HK-2 (cell line): ENCODE data around the gene SDHAF1.
"Not testable (repeated sequence)": the region's sequence is repeated elsewhere in the genome, so short reads cannot be mapped to it uniquely, and the experiment has no call there.

Experiments used
- DNase-seq: peaks from one replicate; pipeline ENCODE4 v3.0.0-alpha.2; 2018; ENCODE audit not compliant: unreplicated experiment

Gene SDHAF1

DNA sequence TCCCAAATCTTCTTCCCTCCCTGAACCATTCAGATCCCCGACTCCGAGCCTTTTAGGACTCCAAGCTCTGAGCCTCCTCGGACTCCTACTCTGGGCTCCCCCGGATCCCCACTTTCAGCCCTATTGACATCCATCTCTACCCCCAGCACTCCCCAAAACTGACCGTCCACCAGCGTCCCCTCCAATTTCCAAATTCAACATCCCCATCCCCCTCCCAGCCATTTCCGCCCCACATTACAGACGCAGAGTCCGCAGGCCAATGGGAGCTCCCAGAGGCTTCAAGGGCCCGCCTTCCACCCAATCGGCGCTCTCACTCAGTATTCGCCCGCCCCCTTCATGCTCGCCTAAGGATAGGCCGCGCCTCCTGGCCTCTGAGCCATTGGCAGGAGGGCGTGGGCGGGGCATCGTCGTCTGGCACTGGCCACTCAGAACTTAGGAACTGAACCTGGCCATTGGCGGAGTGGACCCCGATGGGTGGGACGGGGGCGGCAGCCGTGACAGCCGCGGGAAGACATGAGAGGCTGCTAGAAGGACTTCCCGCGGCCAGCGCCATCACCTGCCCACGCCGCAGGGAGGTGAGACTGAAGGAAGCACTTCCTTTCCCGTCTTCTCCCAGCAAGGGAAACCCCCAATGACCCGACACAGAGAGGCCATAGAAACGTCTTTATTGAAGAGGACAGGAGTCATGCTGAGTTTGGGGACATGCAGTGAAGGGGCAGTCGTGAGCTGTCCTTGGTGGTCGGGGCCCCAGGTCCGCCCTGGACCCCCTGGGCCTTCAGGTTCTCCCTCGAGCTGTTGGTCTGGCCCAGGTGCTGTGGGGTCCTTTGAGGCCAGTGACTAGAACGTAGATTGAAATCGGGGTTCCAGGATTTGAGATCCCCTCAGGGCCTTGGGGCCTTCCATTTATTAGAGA, 19.3 kb downstream of the SDHAF1 start, which contains the start of gene ALKBH6:
Gene ALKBH6 (minus strand): TSS at position 202 of the 913 bp plus-strand sequence. CDS start 816 bp downstream, outside the sequence.
- peak; percentile 100 for DNase-seq

GRCh38 chr19:36019061-36019670, 24.2 kb downstream of the SDHAF1 start:
- DNase-seq = no peak

DNA sequence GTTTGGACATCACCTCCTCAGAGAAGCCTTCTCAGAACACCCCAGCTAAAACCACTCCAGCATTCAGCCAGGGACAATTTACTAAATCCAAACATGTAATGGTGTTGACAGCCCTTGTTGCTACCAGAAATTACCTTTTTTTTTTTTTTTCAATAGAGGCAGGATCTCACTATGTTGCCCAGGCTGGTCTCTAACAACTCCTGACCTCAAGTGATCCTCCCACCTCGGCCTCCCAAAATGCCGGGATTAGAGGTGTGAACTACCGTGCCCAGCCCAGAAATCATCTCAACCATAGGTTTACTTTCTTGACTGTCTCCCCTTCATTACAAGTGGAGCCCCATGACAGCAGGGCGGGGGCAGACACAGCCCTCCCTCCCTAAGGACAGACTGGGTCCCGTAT, 28.4 kb downstream of the SDHAF1 start:
- DNase-seq = no peak

- no peak for DNase-seq
These were observed 30.6 kb downstream of the SDHAF1 start for GRCh38 chr19:36025541-36025940.

DNA sequence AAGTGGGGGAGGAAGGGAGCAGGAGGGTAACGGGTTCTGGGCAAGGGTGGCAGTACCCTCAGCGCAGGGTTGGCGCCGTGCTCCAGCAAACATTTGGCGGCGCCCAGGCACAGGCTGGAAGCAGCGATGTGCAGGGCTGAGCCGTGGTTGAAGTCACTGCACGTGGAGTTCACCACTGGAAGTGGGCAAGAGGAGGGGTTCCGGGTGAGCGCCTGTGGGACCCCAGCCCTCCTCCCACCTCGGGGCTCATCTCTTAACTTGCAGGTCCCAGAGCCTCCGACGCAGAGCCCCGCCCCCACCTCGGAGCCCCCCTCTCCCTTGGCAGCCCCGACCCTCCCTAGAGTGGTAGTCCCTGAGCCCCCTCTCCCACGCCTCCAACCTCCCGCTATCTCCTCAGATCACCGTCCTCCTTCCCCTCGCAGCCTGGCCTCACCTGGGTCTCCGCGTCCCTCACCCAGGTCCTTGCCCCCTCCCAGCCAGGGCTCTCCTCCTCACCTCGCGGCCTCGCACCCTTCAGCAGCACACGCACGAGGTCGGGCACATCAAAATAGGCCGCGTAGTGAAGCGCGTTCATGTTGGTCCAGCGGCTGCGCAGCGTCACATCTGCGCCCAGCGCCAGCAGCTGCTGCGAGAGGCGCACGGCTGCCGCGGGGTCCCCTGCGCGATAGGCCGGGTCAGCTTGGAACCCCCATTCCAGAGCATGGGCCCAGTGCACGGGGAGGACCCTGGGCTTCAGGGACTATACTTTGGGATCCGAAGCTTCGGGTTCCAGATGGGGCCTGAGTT, 31.3 kb downstream of the SDHAF1 start:
- no peak for DNase-seq

DNA sequence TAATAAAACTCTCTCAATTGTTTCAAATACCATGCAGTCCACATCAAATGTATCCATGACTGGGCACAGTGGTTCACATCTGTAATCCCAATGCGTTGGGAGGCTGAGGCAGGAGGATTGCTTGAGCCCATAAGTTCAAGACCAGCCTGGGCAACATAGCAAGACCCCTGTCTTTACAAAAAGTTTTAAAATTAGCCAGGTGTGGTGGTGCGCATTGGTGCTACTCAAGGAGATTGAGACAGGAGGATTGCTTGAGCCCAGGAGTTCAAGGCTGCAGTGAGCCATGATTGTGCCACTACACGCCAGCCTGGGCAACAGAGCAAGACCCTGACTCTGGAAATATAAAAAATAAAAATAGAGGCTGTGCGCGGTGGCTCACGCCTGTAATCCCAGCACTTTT, 32.7 kb downstream of the SDHAF1 start:
- DNase-seq = no peak

DNA sequence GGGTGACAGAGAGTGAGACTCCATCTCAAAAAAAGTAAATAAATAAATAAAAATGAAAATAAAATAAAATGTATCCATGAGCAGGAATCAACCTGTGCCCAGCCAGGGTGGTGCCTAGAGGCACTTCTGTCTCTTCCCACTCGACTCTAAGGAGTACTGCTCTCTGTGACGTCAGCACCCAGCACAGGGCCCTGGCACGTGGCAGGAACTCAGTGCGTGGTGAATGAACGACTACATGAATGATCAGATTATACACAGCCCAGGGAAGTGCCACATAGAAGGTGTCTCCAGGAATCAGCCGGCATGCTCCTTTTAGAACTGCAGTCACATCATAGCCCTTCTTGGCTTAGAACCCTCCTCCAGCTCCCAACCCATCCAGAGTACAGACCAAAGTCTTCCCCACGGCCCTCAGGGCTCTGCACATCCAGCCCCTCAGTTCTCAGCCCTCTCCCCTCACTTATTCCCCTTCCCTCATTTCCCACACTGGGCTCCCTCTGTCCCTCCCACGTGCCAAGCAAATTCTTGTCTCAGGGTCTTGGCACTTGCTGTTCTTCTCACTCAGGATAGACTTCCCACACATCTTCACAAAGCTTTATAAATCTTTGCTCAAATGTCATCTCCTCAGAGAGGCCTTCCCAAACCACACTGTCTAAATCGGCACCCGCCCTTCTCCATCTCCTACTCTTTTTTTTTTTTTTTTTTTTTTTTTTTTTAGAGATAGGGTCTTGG, 33.5 kb downstream of the SDHAF1 start:
- DNase-seq = no peak

- no peak for DNase-seq
These were observed 35.5 kb downstream of the SDHAF1 start for GRCh38 chr19:36030264-36031148.

GRCh38 chr19:36031308-36031707, 36.3 kb downstream of the SDHAF1 start:
- DNase-seq = no peak

- DNase-seq = no peak
These were observed 37.5 kb downstream of the SDHAF1 start, which contains the start of gene CLIP3 for GRCh38 chr19:36032251-36033104. Gene CLIP3, minus strand, starts transcription at chr19:36032873. Its CDS starts 516 bp downstream, at chr19:36032357.

GRCh38 chr19:36040495-36040894, 45.5 kb downstream of the SDHAF1 start:
- DNase-seq = no peak

GRCh38 chr19:36041092-36041491, 46.1 kb downstream of the SDHAF1 start:
- not testable (repeated sequence) for DNase-seq

- DNase-seq = peak; percentile 57
These were observed 46.8 kb downstream of the SDHAF1 start for GRCh38 chr19:36041831-36042230.

DNA sequence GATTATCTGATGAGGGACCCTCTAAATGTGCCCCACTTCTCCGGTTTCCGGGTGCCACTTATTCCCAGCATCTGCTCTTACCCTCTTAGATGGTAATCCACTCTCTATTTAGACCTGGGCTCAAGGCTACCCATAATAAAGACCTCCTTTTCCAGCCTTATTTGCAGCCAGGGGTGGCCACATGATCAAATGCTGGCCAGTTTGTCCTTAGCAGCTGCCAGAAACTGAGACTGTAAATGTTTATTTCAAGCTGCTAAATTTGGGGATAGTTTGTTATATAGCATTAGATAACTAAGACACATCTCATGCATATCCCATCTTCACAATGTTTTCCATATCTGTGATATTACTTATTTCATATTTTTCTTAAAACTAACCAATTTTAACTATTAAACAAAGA, 49.0 kb downstream of the SDHAF1 start:
- no peak for DNase-seq
